Fibroblast of lung (primary cell): ENCODE measurements around the gene ABL2.

Source experiments
- EZH2 ChIP-seq: IDR thresholded peaks from 2 replicates; pipeline ENCODE4 v1.5.1; 2012; ENCODE audit warnings: low read length, control low read depth, mild to moderate bottlenecking; ENCODE audit errors: missing control alignments
- TF ChIP-seq, protein P1 (sequence below), 2 donors: IDR thresholded peaks in 1 of 2; conservative IDR thresholded peaks in 1 of 2; 1 replicate in 1 of 2; 2 replicates in 1 of 2; pipeline ENCODE4 v1.5.1; 2011 to 2012; ENCODE audit warnings: low read length in 2 of 2, control low read depth in 1 of 2, inconsistent platforms in 1 of 2, low read depth in 1 of 2, mild to moderate bottlenecking in 1 of 2

DNA sequence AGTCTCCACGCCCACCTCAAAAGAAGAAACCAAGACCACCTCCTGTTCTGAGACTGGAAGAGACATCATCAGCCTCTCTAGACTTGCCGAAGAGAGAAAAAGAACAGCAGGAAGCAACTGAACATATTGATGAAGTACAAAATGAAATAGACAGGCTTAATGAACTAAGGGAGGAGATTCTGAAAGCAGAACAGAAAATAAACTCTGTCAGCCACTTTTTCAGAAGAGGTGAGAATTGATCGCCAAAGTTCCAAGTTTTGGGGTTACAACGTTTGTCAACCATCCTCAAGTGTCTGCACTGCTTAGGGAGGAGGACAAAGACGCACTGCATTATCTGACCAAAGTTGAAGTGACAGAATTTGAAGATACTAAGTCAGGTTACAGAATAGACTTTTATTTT, 45.6 kb downstream of the ABL2 start:
- TF ChIP-seq, protein P1, sequence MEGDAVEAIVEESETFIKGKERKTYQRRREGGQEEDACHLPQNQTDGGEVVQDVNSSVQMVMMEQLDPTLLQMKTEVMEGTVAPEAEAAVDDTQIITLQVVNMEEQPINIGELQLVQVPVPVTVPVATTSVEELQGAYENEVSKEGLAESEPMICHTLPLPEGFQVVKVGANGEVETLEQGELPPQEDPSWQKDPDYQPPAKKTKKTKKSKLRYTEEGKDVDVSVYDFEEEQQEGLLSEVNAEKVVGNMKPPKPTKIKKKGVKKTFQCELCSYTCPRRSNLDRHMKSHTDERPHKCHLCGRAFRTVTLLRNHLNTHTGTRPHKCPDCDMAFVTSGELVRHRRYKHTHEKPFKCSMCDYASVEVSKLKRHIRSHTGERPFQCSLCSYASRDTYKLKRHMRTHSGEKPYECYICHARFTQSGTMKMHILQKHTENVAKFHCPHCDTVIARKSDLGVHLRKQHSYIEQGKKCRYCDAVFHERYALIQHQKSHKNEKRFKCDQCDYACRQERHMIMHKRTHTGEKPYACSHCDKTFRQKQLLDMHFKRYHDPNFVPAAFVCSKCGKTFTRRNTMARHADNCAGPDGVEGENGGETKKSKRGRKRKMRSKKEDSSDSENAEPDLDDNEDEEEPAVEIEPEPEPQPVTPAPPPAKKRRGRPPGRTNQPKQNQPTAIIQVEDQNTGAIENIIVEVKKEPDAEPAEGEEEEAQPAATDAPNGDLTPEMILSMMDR (conservative IDR thresholded peaks at IDR 0.05 in 1 of 2, IDR thresholded peaks at IDR 0.05 in 1 of 2; ENCODE audit: low read depth in 1 of 2, low read length in 2 of 2), result no peak
- TF ChIP-seq EZH2, result no peak
